Sigmoid colon (tissue), 4 donors: ENCODE measurements around the gene IFNG.

Experiments used
- CTCF ChIP-seq, 4 experiments: fragments of 450-650 bp in 3 of 4; fragments of 200-600 bp in 1 of 4; IDR thresholded peaks; one replicate each; pipeline ENCODE4 v1.5.1; 2016 to 2019; ENCODE audit warnings: antibody characterized with exemption in 4 of 4, mild to moderate bottlenecking in 3 of 4, moderate library complexity in 2 of 4
- EP300 ChIP-seq, 4 donors: sonication (generic); formaldehyde crosslinking; IDR thresholded peaks; one replicate each; pipeline ENCODE4 v1.6.1; 2017; ENCODE audit warnings: antibody characterized with exemption in 4 of 4
- POLR2A ChIP-seq, 2 donors: fragments of 450-650 bp; IDR thresholded peaks; one replicate each; pipeline ENCODE4 v1.6.1; 2016; ENCODE audit warnings: antibody characterized with exemption in 2 of 2, mild to moderate bottlenecking in 2 of 2, moderate library complexity in 2 of 2
- POLR2AphosphoS5 ChIP-seq, 4 donors: sonication (generic); formaldehyde crosslinking; IDR thresholded peaks; one replicate each; pipeline ENCODE4 v1.6.1; 2017; ENCODE audit warnings: antibody characterized with exemption in 4 of 4

- TF ChIP-seq POLR2A (IDR thresholded peaks at IDR 0.05) (no peak), CTCF (IDR thresholded peaks at IDR 0.05) (no peak), POLR2AphosphoS5 (IDR thresholded peaks at IDR 0.05) (no peak), EP300 (IDR thresholded peaks at IDR 0.05) (no peak)
Measured at GRCh38 chr12:68135520-68135919, 24.0 kb downstream of the IFNG start.
